ENCODE data around the gene LGSN.
"Not testable (repeated sequence)": the region's sequence is repeated elsewhere in the genome, so short reads cannot be mapped to it uniquely, and the experiment has no call there.

Gene LGSN

DNA sequence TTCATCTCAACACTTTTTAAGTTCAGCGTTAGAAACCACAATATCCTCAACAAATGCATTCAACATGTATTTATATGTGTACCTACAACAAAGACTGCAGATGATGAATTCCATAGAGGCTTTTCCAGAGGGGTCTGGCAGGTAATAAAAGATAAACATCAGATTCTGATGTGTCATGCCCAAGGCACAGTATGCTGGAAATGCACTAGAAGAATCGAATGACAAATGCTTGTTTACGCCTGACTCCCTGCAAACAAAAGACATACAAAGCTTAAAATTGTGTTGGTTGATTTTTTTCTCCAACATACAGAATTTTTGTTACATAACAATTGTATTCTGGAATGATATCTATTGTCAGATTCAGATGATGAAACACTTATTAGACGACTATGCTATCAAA, at the start of gene LGSN:
Gene LGSN, minus strand, starts transcription at position 45 of the 400 bp plus-strand sequence. Its CDS starts 40 bp downstream, at position 5.
- no peak for DNase-seq (ENCODE audit: low read depth)

- DNase-seq (ENCODE audit: low read depth), result no peak
Measured at GRCh38 chr6:63368347-63368746, 48.6 kb upstream of the LGSN start.

DNA sequence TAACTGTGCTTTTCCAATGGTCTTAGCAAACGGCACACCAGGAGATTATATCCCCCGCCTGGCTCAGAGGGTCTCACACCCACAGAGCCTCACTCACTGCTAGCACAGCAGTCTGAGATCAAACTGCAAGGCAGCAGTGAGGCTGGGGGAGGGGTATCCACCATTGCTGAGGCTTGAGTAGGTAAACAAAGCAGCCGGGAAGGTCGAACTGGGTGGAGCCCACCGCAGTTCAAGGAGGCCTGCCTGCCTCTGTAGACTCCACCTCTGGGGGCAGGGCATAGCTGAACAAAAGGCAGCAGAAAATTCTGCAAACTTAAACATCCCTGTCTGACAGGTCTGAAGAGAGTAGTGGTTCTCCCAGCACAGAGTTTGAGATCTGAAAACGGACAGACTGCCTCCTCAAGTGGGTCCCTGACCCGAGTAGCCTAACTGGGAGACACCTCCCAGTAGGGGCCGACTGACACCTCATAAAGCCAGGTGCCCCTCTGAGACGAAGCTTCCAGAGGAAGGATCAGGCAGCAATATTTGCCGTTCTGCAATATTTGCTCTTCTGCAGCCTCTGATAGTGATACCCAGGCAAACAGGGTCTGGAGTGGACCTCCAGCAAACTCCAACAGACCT, 42.8 kb upstream of the LGSN start:
- DNase-seq (ENCODE audit: low read depth), result not testable (repeated sequence)

DNA sequence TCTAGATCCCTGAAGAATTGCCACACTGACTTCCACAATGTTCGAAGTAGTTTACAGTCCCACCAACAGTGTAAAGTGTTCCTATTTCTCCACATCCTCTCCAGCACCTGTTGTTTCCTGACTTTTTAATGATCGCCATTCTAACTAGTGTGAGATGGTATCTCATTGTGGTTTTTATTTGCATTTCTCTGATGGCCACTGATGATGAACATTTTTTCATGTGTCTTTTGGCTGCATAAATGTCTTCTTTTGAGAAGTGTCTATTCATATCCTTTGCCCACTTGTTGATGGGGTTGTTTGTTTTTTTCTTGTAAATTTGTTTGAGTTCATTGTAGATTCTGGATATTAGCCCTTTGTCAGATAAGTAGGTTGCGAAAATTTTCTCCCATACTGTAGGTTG, 37.6 kb upstream of the LGSN start:
- DNase-seq (ENCODE audit: low read depth), result not testable (repeated sequence)

DNA sequence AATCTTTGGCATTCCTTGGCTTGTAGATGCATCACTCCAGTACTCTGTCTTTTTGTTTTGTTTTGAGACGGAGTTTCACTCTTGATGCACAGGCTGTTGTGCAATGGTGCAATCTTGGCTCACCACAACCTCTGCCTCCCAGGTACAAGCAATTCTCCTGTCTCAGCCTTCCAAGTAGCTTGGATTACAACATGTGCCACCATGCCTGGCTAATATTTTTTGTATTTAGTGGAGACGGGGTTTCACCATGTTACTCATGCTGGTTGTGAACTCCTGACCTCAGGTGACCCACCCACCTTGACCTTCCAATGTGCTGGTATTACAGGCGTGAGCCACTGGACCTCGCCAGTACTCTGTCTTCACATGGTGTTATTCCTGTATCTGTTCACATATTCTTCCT, 35.8 kb upstream of the LGSN start:
- DNase-seq (ENCODE audit: low read depth), result no peak

DNA sequence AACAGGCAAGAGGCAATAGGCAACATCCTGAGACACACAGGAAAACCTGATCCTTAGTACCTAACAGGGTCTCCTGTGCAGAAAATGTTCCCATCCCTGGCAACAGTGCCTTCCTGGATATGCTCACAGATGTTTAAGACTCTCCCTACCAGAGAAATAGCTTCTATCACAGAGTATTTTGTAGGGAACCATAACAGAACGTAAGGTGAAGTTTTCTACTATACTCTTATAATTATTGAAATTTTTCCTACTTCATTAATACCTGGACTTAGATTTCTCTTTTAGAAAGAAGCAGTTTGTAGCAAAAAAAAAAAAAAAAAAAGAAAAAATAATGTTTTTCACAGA, 33.5 kb upstream of the LGSN start:
- DNase-seq (ENCODE audit: low read depth), result no peak

DNA sequence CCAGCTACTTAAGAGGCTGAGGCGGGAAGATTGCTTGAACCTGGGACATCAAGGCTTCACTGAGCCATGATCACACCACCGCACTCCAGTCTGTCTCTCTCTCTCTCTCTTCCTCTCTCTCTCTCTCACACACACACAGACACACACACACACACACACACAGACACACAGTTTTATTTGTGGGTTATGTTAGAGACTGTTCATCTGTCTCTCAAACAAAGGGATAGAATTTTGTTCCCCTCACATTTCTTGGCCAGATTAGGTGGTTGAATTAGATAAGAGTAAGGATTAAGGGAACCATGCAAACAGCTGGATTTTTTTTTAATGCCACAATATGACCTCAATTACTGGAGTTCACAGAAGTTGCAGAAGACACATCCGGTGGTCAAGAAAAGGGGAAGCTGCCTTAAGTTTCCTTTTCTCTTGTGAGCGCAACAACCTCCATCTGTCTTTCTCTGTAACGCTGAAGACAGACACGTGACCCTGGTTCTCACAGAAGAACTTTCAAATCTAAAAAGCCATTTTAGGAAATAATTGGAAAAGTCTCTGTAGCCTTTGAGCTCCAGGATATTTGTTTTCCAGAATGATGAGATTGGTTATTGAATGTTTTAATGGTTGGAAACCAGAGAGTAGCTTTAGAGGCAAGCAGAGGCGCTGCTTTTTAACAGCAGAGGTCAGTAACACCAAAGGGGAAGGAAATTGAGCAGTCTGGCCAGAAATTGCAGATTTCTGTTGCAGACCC, 32.9 kb upstream of the LGSN start:
- DNase-seq (ENCODE audit: low read depth), result no peak

DNA sequence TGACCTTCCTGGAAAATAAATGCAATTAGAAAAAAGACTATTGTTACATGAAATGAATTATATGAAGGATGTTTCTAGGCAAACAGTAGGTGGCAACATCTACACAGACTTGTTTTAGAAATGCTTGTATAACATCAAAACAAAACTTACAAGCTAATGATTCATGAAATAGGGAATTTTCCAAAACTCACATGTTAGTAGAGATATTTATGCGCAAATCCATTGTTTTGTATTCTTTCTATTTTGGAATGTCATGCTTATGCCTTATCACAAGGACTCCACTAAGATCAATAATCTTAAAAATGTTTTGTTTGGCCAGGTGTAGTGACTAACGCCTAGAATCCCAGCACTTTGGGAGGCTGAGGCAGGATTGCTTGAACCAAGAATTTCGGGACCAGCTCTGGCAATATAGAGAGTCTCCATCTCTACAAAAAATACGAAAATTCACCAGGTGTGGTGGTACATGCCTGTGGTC, 32.3 kb upstream of the LGSN start:
- DNase-seq (ENCODE audit: low read depth), result no peak

DNA sequence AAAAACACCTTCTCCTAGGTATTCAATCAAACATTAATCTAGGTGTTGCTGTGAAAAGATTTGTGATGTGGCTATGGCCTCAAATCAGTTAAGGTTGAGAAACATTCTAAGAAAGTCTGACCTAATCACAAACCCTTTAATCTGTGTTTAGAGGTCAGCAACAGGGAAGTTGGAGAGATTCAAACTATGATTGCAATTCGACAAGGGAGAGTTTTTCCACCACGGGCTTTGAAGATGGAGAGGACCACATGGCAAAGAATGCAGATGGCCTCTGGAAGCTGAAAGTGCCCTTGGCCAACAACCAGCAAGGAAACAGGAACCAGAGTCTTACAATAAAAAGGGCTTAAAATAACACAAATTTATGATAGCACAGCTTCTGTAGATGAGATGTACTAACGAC, 29.6 kb upstream of the LGSN start:
- no peak for DNase-seq (ENCODE audit: low read depth)

DNA sequence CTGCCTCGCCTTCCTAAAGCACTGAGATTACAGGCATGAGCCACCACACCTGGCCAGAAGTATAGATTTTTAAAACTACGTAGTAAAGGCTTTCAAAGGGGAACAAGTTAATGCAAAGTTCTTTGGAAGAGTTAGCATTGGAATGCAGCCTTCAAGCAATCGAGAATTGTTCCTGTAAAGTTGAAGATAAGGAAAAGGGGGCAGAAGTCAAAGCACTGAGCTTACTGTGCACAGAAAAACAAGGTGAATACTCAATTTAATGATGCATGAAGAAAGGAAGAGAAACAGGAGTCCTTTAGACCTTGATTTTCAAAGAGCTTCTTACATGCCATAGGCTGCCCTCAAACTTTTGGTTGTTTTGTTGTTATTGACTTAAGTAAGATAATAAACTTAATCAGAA, 29.1 kb upstream of the LGSN start:
- no peak for DNase-seq (ENCODE audit: low read depth)

DNA sequence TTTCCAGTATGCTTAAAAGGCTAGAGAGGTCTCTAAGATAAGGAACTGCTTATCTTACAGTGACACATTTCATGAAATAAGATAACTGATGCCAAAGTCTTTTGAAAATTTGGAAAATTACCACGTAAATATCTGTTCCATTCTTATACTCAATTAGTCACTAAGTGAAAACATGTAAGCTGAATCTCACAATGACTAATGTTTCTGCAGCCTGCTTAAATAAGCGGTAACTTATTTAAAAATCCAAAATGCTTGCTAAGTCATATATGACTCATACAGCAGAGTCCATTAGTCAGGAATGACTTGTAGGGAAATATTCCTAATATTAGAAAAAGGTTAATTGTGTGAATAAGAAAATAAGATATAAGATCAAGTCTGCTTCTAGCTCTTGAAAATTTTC, 27.8 kb upstream of the LGSN start:
- DNase-seq (ENCODE audit: low read depth), result no peak

DNA sequence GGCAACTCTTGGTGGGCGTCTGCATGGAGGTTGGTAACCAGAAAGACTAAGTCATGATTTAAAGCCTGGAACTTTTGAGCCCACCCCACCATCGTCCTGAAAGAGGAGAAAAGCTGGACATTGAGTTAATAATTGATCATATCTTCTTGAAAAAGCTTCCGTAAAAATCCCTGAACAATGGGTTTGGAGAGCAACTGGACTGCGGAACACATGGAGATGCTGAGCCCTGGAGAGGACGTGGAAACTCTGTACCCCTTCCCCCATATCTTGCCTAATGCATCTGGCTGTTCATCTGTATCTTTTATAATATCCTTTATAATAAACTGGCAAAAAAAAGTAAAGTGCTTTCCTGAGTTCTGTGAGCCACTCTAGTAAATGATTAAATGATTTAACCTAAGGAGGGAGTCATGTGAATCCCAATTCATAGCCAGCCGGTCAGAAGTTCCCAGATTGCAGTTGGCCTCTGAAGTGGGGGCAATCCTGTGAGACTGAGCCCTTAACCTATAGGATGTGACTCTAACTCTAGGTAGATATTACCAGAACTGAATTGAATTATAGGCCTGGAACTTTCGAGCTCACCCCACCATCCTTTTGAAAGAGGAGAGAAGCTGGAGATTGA, 26.5 kb upstream of the LGSN start:
- DNase-seq (ENCODE audit: low read depth), result no peak

DNA sequence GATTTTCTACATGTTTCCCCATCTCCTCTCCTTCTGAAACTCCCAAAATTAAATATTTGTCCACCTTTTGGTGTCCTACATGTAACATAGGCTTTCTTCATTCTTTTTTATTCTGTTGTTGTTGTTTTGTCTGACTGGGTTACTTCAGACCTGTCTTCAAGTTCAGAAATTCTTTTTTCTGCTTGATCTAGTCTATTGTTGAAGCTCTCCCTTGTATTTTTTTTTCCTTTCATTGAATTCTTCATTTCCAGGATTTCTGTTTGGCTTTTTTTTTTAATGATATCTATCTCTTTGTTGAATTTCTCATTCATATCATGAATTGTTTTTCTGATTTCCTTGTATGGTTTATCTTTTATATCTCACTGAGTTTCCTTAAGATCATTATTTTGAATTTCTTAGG, 20.6 kb upstream of the LGSN start:
- no peak for DNase-seq (ENCODE audit: low read depth)

GRCh38 chr6:63334652-63335051, 14.9 kb upstream of the LGSN start:
- not testable (repeated sequence) for DNase-seq (ENCODE audit: low read depth)

DNA sequence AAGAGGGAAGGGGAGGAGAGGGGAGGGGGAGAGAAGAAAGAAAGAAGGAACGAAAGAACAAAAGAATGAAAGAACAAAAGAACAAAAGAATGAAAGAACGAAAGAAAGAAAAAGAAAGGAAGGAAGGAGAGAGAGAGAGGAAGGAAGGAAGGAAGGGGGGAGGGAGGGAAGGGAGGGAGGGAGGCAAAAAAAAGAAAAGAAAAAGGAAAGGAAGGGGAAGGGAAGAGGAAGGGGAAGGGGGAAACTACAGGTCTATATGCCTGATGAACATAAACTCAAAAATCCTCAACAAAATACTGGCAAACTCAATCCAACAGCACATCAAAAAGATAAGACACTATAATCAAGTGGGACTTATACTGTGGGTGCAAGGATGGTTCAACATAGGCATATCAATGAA, 13.7 kb upstream of the LGSN start:
- DNase-seq (ENCODE audit: low read depth), result no peak

GRCh38 chr6:63326630-63327029, 6.8 kb upstream of the LGSN start:
- not testable (repeated sequence) for DNase-seq (ENCODE audit: low read depth)

- DNase-seq (ENCODE audit: low read depth), result no peak
Measured at GRCh38 chr6:63322981-63323380, 3.2 kb upstream of the LGSN start.

GRCh38 chr6:63321821-63322220, 2.0 kb upstream of the LGSN start:
- no peak for DNase-seq (ENCODE audit: low read depth)

DNA sequence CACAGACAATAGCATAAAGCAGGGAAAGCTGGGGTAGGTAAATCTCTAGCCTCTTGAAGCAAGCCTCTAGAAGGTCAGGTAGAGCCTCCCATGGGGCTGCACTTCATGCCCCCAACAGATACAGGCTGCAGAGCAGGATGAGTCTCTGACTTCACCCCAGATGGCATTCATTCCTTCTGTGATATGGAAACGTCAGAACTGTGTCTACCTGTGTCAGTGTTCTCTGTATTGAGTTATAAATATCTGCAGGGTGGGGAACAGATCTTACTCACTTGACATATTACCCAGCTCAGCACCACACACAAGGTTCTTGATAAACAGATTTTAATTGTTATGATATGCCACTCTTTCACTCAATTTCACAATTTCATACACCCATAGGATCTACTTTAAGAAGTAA, 2.1 kb downstream of the LGSN start:
- no peak for DNase-seq (ENCODE audit: low read depth)

GRCh38 chr6:63316113-63316512, 3.7 kb downstream of the LGSN start:
- no peak for DNase-seq (ENCODE audit: low read depth)

GRCh38 chr6:63313111-63313510, 6.7 kb downstream of the LGSN start:
- no peak for DNase-seq (ENCODE audit: low read depth)

- DNase-seq (ENCODE audit: low read depth), result no peak
Measured at GRCh38 chr6:63307581-63308246, 12.1 kb downstream of the LGSN start.

- no peak for DNase-seq (ENCODE audit: low read depth)
Measured at GRCh38 chr6:63306420-63306819, 13.4 kb downstream of the LGSN start.
